ENCODE results near the gene RXYLT1.
"Not testable (repeated sequence)": the region's sequence is repeated elsewhere in the genome, so short reads cannot be mapped to it uniquely, and the experiment has no call there.

The RXYLT1 gene

GRCh38 chr12:63836046-63836445 lies 56.3 kb downstream of the RXYLT1 start:
- Histone ChIP-seq H3K4me3 (ENCODE audit: low read depth, low read length) (no peak overlapping the region), H3K27ac (no peak overlapping the region), H3K36me3 (replicated peaks) (no peaks in the 10 kb centered on the region), H3K27me3 (replicated peaks) (no peaks in the 10 kb centered on the region)
- in situ Hi-C loops (cut with HindIII; ENCODE audit: low pct_ligation_motif_present, low sequenced_read_pairs), result loop anchor here (25.0 kb wide), 1 partner anchor 401 kb away; no protein-coding TSS in a partner anchor
- DNase-seq, result no peak
- TF ChIP-seq CTCF (IDR thresholded peaks at IDR 0.05; ENCODE audit: low read depth, low read length, missing control alignments), result no peak

GRCh38 chr12:63836936-63837335 lies 57.2 kb downstream of the RXYLT1 start:
- in situ Hi-C loops (cut with HindIII; ENCODE audit: low pct_ligation_motif_present, low sequenced_read_pairs), result loop anchor here (25.0 kb wide), 1 partner anchor 400 kb away; no protein-coding TSS in a partner anchor
- no peak for DNase-seq

GRCh38 chr12:63838411-63838810 lies 58.7 kb downstream of the RXYLT1 start:
- no peak for TF ChIP-seq CTCF (IDR thresholded peaks at IDR 0.05; ENCODE audit: low read depth, low read length, missing control alignments)
- in situ Hi-C loops (cut with HindIII; ENCODE audit: low pct_ligation_motif_present, low sequenced_read_pairs), result loop anchor here (25.0 kb wide), 1 partner anchor 399 kb away; no protein-coding TSS in a partner anchor
- no peaks in the 10 kb centered on the region for H3K27me3 ChIP-seq (replicated peaks)
- no peaks in the 10 kb centered on the region for H3K36me3 ChIP-seq (replicated peaks)
- no peak overlapping the region for H3K27ac ChIP-seq
- no peak overlapping the region for H3K4me3 ChIP-seq (ENCODE audit: low read depth, low read length)
- no peak for DNase-seq

More at GRCh38 chr12:63836936-63837335, 57.2 kb downstream of the RXYLT1 start:
- Histone ChIP-seq H3K36me3 (replicated peaks) (no peaks in the 10 kb centered on the region), H3K4me3 (ENCODE audit: low read depth, low read length) (no peak overlapping the region), H3K27ac (no peak overlapping the region), H3K27me3 (replicated peaks) (no peaks in the 10 kb centered on the region)
- TF ChIP-seq CTCF (IDR thresholded peaks at IDR 0.05; ENCODE audit: low read depth, low read length, missing control alignments), result no peak

GRCh38 chr12:63841011-63841410 lies 61.3 kb downstream of the RXYLT1 start:
- no peak for TF ChIP-seq CTCF (IDR thresholded peaks at IDR 0.05; ENCODE audit: low read depth, low read length, missing control alignments)
- DNase-seq, result no peak
- Histone ChIP-seq H3K27ac (no peak overlapping the region), H3K27me3 (replicated peaks) (no peaks in the 10 kb centered on the region), H3K4me3 (ENCODE audit: low read depth, low read length) (no peak overlapping the region), H3K36me3 (replicated peaks) (no peaks in the 10 kb centered on the region)
- in situ Hi-C loops (cut with HindIII; ENCODE audit: low pct_ligation_motif_present, low sequenced_read_pairs), result loop anchor here (25.0 kb wide), 1 partner anchor 396 kb away; no protein-coding TSS in a partner anchor

- no peak overlapping the region for H3K4me3 ChIP-seq (ENCODE audit: low read depth, low read length)
- no peaks in the 10 kb centered on the region for H3K27me3 ChIP-seq (replicated peaks)
- no peaks in the 10 kb centered on the region for H3K36me3 ChIP-seq (replicated peaks)
- no peak for TF ChIP-seq CTCF (IDR thresholded peaks at IDR 0.05; ENCODE audit: low read depth, low read length, missing control alignments)
- DNase-seq, result no peak
- no peak overlapping the region for H3K27ac ChIP-seq
- in situ Hi-C loops (cut with HindIII; ENCODE audit: low pct_ligation_motif_present, low sequenced_read_pairs), result loop anchor here (25.0 kb wide), 1 partner anchor 396 kb away; no protein-coding TSS in a partner anchor
Measured at GRCh38 chr12:63841571-63841970, 61.9 kb downstream of the RXYLT1 start.

- not testable (repeated sequence) for H3K4me3 ChIP-seq (ENCODE audit: low read depth, low read length); DNase-seq; H3K27me3 ChIP-seq (replicated peaks); H3K27ac ChIP-seq; H3K36me3 ChIP-seq (replicated peaks)
- in situ Hi-C loops (cut with HindIII; ENCODE audit: low pct_ligation_motif_present, low sequenced_read_pairs), result loop anchor here (25.0 kb wide), 1 partner anchor 395 kb away; no protein-coding TSS in a partner anchor
Measured at GRCh38 chr12:63842750-63843149, 63.0 kb downstream of the RXYLT1 start.

Measured in brain microvascular endothelial cell (primary cell).